Testis (tissue), 2 donors: Measurements from ENCODE around the gene DLG1.

Experiments
- CTCF ChIP-seq, 3 experiments: fragments of 450-650 bp in 2 of 3; fragments of 200-600 bp in 1 of 3; sonication (generic) in 1 of 3; IDR thresholded peaks; one replicate each; pipeline ENCODE4 v1.5.1; 2016 to 2019; ENCODE audit warnings: antibody characterized with exemption in 3 of 3, mild to moderate bottlenecking in 2 of 3, moderate library complexity in 1 of 3
- POLR2A ChIP-seq: fragments of 450-650 bp; IDR thresholded peaks from one replicate; pipeline ENCODE4 v1.6.1; 2017; ENCODE audit warnings: antibody characterized with exemption, mild to moderate bottlenecking, moderate library complexity

- TF ChIP-seq CTCF (IDR thresholded peaks at IDR 0.05) (no peak), POLR2A (no peak)
Observed at GRCh38 chr3:197331131-197331530, 32.7 kb upstream of the DLG1 start.
